Esophagus muscularis mucosa (tissue), 4 donors: Measurements from ENCODE around the gene OSBPL1A. TPM values are rescaled to one million over a fixed set of nuclear protein-coding genes. Genes with fewer than 3 reads are reported as not detected.

Experiments
- DNase-seq: peaks from one replicate; pipeline ENCODE4 v3.0.0-alpha.2; 2017; ENCODE audit errors: extremely low spot score
- H3K27ac ChIP-seq, 4 donors: fragments of 200-600 bp; sonication (generic); replicated peaks in 1 of 4; 1 replicate in 3 of 4; 2 replicates in 1 of 4; pipeline ENCODE4 v1.5.1; 2016 to 2019; ENCODE audit warnings: mild to moderate bottlenecking in 1 of 4
- H3K27me3 ChIP-seq, 4 donors: fragments of 200-600 bp; sonication (generic); one replicate each; pipeline versions ENCODE4 v1.5.1 to v1.6.0; 2016 to 2019
- H3K36me3 ChIP-seq, 4 donors: fragments of 200-600 bp; sonication (generic); one replicate each; pipeline ENCODE4 v1.5.1; 2016 to 2019
- H3K4me1 ChIP-seq, 4 donors: fragments of 200-600 bp; sonication (generic); one replicate each; pipeline ENCODE4 v1.5.1; 2016 to 2019
- H3K4me3 ChIP-seq, 4 donors: fragments of 200-600 bp; sonication (generic); 1 replicate in 2 of 4; 2 replicates in 2 of 4; pipeline ENCODE4 v1.5.1; 2016 to 2019; ENCODE audit warnings: mild to moderate bottlenecking in 4 of 4, moderate library complexity in 1 of 4
- H3K9me3 ChIP-seq, 4 donors: fragments of 200-600 bp; sonication (generic); 1 replicate in 3 of 4; 2 replicates in 1 of 4; pipeline ENCODE4 v1.5.1; 2016 to 2019
- EP300 ChIP-seq: sonication (generic); formaldehyde crosslinking; IDR thresholded peaks from one replicate; pipeline ENCODE4 v1.6.1; 2017; ENCODE audit warnings: antibody characterized with exemption
- POLR2A ChIP-seq: fragments of 450-650 bp; IDR thresholded peaks from one replicate; pipeline ENCODE4 v1.6.1; 2017; ENCODE audit warnings: antibody characterized with exemption, moderate library complexity, mild to moderate bottlenecking, low read depth
- POLR2AphosphoS5 ChIP-seq, 2 donors: sonication (generic); formaldehyde crosslinking; IDR thresholded peaks; one replicate each; pipeline ENCODE4 v1.6.1; 2017; ENCODE audit warnings: antibody characterized with exemption in 2 of 2
- WGBS: methylation state at CpG from one replicate; pipeline ENCODE4 v1.1.5; 2018; 5-methylcytosine and 5-hydroxymethylcytosine counted together
- intact Hi-C: fragments of 100-400 bp; cut with DNase I; formaldehyde crosslinking; loops from one replicate; pipeline ENCODE4 v1.15.1; 2023
- total RNA-seq, 4 donors: library from RNA; depleted of rRNA; stranded (reverse); fragments of >200 nt; gene quantifications; one replicate each; pipeline versions ENCODE4 v1.1.0 to v1.2.1, GENCODE V29; 2016
- TF ChIP-seq, protein P1 (sequence below), 3 experiments: fragments of 200-600 bp in 2 of 3; fragments of 450-650 bp in 1 of 3; sonication (generic) in 2 of 3; IDR thresholded peaks; one replicate each; pipeline ENCODE4 v1.5.1; 2017 to 2019; ENCODE audit warnings: antibody characterized with exemption in 3 of 3, mild to moderate bottlenecking in 2 of 3, moderate library complexity in 1 of 3

OSBPL1A gene
- total RNA-seq, 4 donors from 2014 or later = 78.2 to 126 (median 101) TPM

DNA sequence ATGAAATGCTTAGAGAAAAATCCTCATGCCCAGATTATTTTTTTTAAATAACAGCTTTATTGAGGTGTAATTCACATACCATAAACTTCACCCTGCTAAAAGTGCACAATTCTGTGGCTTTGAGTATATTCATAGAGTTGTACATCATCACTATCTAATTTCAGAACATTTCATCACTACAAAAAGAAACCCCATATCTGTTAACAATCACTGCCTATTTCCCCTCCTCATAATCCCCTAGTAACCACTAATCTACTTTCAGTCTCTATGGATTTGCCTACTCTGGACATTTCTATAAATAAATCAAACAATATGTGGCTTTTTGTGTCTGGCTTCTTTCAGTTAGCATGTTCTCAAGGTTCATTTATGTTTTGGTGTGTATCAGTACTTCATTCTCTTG is 51.4 kb downstream of the OSBPL1A start:
- intact Hi-C loops = no loop called here
- Histone ChIP-seq H3K27ac (no peak overlapping the region), H3K27me3 (no peaks in the 10 kb centered on the region), H3K4me3 (no peak overlapping the region), H3K9me3 (peaks cover 0 to 3% (median 0%) of the 10 kb centered on the region in 4 donors), H3K36me3 (peaks cover 0 to 4% (median 1%) of the 10 kb centered on the region in 4 donors), H3K4me1 (no peaks in the 10 kb centered on the region)
- no peak for DNase-seq
- TF ChIP-seq POLR2AphosphoS5 (IDR thresholded peaks at IDR 0.05) = no peak
- TF ChIP-seq POLR2A = no peak
- TF ChIP-seq EP300 = no peak
- TF ChIP-seq, protein P1, sequence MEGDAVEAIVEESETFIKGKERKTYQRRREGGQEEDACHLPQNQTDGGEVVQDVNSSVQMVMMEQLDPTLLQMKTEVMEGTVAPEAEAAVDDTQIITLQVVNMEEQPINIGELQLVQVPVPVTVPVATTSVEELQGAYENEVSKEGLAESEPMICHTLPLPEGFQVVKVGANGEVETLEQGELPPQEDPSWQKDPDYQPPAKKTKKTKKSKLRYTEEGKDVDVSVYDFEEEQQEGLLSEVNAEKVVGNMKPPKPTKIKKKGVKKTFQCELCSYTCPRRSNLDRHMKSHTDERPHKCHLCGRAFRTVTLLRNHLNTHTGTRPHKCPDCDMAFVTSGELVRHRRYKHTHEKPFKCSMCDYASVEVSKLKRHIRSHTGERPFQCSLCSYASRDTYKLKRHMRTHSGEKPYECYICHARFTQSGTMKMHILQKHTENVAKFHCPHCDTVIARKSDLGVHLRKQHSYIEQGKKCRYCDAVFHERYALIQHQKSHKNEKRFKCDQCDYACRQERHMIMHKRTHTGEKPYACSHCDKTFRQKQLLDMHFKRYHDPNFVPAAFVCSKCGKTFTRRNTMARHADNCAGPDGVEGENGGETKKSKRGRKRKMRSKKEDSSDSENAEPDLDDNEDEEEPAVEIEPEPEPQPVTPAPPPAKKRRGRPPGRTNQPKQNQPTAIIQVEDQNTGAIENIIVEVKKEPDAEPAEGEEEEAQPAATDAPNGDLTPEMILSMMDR (IDR thresholded peaks at IDR 0.05) = no peak

DNA sequence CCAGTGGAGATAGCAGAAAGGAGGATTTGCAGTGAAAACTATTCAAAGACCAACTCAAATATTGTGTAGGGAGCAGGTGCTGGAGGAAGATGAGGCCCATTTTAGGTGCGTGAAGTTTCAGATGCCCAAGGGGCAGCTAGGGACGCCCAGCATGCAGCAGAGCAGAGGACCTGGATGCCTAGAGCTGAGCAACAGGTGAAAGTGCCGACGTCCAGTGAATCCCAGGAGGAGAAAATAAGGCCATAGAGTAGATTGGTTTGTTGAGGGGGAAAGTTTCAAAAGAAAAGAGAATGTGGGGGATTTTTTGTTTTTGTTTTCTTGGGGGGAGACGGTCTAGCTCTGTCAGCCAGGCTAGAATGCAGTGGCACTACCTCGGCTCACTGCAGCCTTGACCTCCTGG is 53.1 kb downstream of the OSBPL1A start:
- intact Hi-C loops = no loop called here

DNA sequence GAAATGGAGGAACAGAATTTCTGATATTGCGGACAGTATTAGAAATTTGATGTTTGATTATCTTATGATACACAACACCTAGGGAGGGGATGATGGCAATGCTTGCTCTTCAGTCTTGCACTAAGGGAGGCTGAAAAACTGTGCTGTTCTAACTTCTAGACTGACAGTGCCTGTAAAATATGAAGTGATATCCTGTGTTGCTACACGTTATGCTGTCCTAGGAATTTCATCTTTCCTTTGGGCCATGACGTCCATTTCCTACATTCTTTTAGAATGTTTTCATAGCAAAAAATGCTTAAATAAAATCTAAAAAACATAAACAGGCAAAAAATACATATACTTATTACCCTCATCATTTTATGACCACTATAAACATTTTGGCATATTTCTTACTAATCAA is 55.3 kb downstream of the OSBPL1A start:
- Histone ChIP-seq H3K27me3 (no peaks in the 10 kb centered on the region), H3K9me3 (peaks cover 0 to 3% (median 0%) of the 10 kb centered on the region in 4 donors), H3K4me3 (no peak overlapping the region), H3K4me1 (no peaks in the 10 kb centered on the region), H3K36me3 (peaks cover 0 to 4% (median 1%) of the 10 kb centered on the region in 4 donors), H3K27ac (no peak overlapping the region)
- DNase-seq = no peak
- TF ChIP-seq POLR2A (no peak), POLR2AphosphoS5 (IDR thresholded peaks at IDR 0.05) (no peak)
- TF ChIP-seq, protein P1 (IDR thresholded peaks at IDR 0.05) = no peak
- WGBS = 81% methylated on average over 3 of the region's 3 CpGs
- intact Hi-C loops = no loop called here

More for the DNA sequence above, 53.1 kb downstream of the OSBPL1A start:
- H3K36me3 ChIP-seq = peaks cover 0 to 4% (median 1%) of the 10 kb centered on the region in 4 donors
- H3K27ac ChIP-seq = no peak overlapping the region
- no peaks in the 10 kb centered on the region for H3K27me3 ChIP-seq
- 97% methylated on average over 6 of the region's 6 CpGs for WGBS
- H3K9me3 ChIP-seq = peaks cover 0 to 3% (median 0%) of the 10 kb centered on the region in 4 donors
- H3K4me3 ChIP-seq = no peak overlapping the region
- TF ChIP-seq, protein P1 (IDR thresholded peaks at IDR 0.05) = no peak
- TF ChIP-seq POLR2A = no peak
- TF ChIP-seq EP300 = no peak
- TF ChIP-seq POLR2AphosphoS5 (IDR thresholded peaks at IDR 0.05) = no peak
- DNase-seq = no peak
- H3K4me1 ChIP-seq = no peaks in the 10 kb centered on the region

DNA sequence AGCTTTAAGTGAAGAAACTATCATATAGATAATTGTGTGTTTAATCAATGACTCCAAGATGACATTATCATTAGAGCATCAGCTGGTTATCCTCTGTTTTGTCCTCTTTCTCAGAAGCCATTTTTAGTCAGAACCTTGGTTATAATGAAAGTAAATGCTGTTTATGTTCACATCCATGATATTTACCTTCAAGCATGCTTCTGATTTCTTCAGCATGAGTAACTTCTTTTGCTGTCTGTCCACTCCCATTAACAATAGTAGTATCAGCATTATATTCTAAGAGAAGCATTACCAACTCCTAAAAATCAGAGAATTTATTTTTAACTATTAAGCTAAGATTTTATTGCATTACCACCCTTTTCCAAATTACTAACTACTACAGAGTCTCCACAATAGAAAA is 56.3 kb downstream of the OSBPL1A start:
- no peak overlapping the region for H3K27ac ChIP-seq
- DNase-seq = no peak
- peaks cover 0 to 3% (median 0%) of the 10 kb centered on the region in 4 donors for H3K9me3 ChIP-seq
- TF ChIP-seq EP300 = no peak
- TF ChIP-seq, protein P1 (IDR thresholded peaks at IDR 0.05) = no peak
- TF ChIP-seq POLR2A = no peak
- no peak overlapping the region for H3K4me3 ChIP-seq
- intact Hi-C loops = no loop called here
- H3K4me1 ChIP-seq = no peaks in the 10 kb centered on the region
- H3K36me3 ChIP-seq = no peaks in the 10 kb centered on the region
- no peaks in the 10 kb centered on the region for H3K27me3 ChIP-seq

DNA sequence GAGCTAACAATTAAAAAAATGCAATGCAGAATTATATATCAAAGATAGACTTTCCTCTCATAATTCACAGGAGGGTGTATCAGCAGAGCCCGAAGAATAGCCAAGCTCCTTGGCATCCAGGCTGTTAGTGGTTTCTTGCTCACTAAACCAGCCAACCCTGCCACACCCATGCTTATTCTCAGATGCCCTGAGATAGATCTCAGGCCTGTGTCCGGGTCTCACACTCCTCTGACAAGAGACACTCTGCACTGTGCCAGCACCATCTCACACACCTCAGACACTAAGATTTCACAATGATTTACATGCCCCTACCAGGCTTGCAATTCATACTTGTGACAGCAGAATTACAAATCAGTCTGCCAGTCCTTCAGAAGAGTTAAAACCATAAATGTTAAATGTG is 64.5 kb downstream of the OSBPL1A start:
- Histone ChIP-seq H3K4me3 (no peak overlapping the region), H3K4me1 (no peaks in the 10 kb centered on the region), H3K27me3 (no peaks in the 10 kb centered on the region), H3K9me3 (no peaks in the 10 kb centered on the region), H3K27ac (no peak overlapping the region), H3K36me3 (peaks cover 0 to 11% (median 0%) of the 10 kb centered on the region in 4 donors)
- DNase-seq = no peak
- 95% methylated on average over 2 of the region's 2 CpGs for WGBS
- intact Hi-C loops = no loop called here
- TF ChIP-seq, protein P1 (IDR thresholded peaks at IDR 0.05) = no peak
- TF ChIP-seq EP300 (no peak), POLR2A (no peak), POLR2AphosphoS5 (IDR thresholded peaks at IDR 0.05) (no peak)
